Effector memory CD4-positive, alpha-beta T cell (primary cell): ENCODE measurements around the gene TEX35.

ENCODE experiments used
- DNase-seq, 3 donors: peaks; one replicate each; pipeline ENCODE4 v3.0.0-alpha.2; 2020
- H3K27ac ChIP-seq: 2 replicates; pipeline ENCODE4 v1.7.0; 2013; ENCODE audit warnings: mild to moderate bottlenecking, low read length, moderate library complexity; ENCODE audit not compliant: insufficient read depth, poor library complexity, severe bottlenecking
- H3K27me3 ChIP-seq: replicated peaks from 2 replicates; pipeline ENCODE4 v1.7.0; 2013; ENCODE audit warnings: mild to moderate bottlenecking, low read length; ENCODE audit not compliant: insufficient read depth, control insufficient read depth, poor library complexity, severe bottlenecking
- H3K36me3 ChIP-seq: 2 replicates; pipeline ENCODE4 v1.7.0; 2013; ENCODE audit warnings: mild to moderate bottlenecking, low read length, moderate library complexity; ENCODE audit not compliant: control insufficient read depth, insufficient read depth
- H3K4me1 ChIP-seq: 2 replicates; pipeline ENCODE4 v1.7.0; 2013; ENCODE audit warnings: low read length, mild to moderate bottlenecking; ENCODE audit not compliant: control insufficient read depth, insufficient read depth, poor library complexity, severe bottlenecking
- H3K4me3 ChIP-seq: 2 replicates; pipeline ENCODE4 v1.7.0; 2013; ENCODE audit warnings: low read length, low read depth, mild to moderate bottlenecking; ENCODE audit not compliant: insufficient read depth, poor library complexity, severe bottlenecking
- H3K9me3 ChIP-seq: 2 replicates; pipeline ENCODE4 v1.7.0; 2013; ENCODE audit warnings: mild to moderate bottlenecking, low read length, moderate library complexity; ENCODE audit not compliant: control insufficient read depth

The TEX35 gene

GRCh38 chr1:178493301-178493741 is 19.6 kb upstream of the TEX35 start:
- H3K27me3 ChIP-seq, result no peaks in the 10 kb centered on the region
- no peaks in the 10 kb centered on the region for H3K9me3 ChIP-seq
- no peak overlapping the region for H3K4me3 ChIP-seq
- H3K27ac ChIP-seq, result no peak overlapping the region
- H3K36me3 ChIP-seq, result no peaks in the 10 kb centered on the region
- H3K4me1 ChIP-seq, result no peaks in the 10 kb centered on the region
- DNase-seq, result no peak

- DNase-seq, result no peak
- H3K9me3 ChIP-seq, result no peaks in the 10 kb centered on the region
- H3K27ac ChIP-seq, result no peak overlapping the region
- H3K27me3 ChIP-seq, result no peaks in the 10 kb centered on the region
- H3K4me3 ChIP-seq, result no peak overlapping the region
- H3K36me3 ChIP-seq, result no peaks in the 10 kb centered on the region
- no peaks in the 10 kb centered on the region for H3K4me1 ChIP-seq
Observed at GRCh38 chr1:178494569-178494971, 18.3 kb upstream of the TEX35 start.

- DNase-seq, result no peak
- no peaks in the 10 kb centered on the region for H3K4me1 ChIP-seq
- H3K4me3 ChIP-seq, result no peak overlapping the region
- H3K27me3 ChIP-seq, result no peaks in the 10 kb centered on the region
- H3K9me3 ChIP-seq, result no peaks in the 10 kb centered on the region
- no peaks in the 10 kb centered on the region for H3K36me3 ChIP-seq
- H3K27ac ChIP-seq, result no peak overlapping the region
Observed at GRCh38 chr1:178495158-178495557, 17.8 kb upstream of the TEX35 start.

DNA sequence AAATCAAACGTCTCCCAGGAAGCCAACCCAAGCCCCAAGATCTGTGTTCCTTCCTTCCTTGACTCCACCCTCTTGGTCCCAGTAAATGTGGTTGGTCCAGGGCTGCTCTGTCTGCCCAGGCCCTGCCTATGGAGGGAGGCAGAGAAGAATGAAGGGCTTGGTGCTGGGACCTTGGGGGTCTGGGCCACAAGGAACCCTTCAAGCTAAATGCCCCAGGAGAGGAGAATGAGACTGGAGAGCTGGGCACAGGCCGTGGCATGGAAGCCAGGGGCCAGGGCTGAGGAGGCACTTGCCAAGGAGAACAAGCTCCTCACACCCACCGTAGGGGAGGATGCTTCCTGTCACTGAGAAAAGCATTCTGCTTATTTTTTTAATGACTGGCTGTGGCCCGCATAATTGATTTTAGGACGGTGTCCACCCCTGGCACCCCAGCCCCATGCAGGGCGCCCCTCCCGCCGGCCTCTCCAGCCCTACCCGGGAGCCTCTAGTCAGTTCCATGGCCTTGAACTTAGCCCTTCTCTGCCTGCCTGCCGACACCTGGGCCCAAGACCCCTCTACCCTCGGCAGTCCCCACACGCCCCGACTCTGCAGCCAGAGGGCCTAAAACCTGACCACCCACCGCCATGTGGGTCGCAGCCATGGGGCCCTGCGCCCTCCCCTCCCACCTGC is 17.0 kb upstream of the TEX35 start:
- no peaks in the 10 kb centered on the region for H3K9me3 ChIP-seq
- no peak overlapping the region for H3K4me3 ChIP-seq
- no peaks in the 10 kb centered on the region for H3K36me3 ChIP-seq
- DNase-seq, result no peak
- H3K27ac ChIP-seq, result no peak overlapping the region
- H3K4me1 ChIP-seq, result no peaks in the 10 kb centered on the region
- H3K27me3 ChIP-seq, result no peaks in the 10 kb centered on the region

- Histone ChIP-seq H3K27me3 (no peaks in the 10 kb centered on the region), H3K4me1 (no peaks in the 10 kb centered on the region), H3K27ac (no peak within 1 kb of the TSS), H3K9me3 (no peaks in the 10 kb centered on the region), H3K4me3 (no peak within 1 kb of the TSS), H3K36me3 (no peaks in the 10 kb centered on the region)
- DNase-seq, result no peak
Observed at GRCh38 chr1:178496410-178497135, 16.3 kb upstream of the TEX35 start, which contains the start of gene CLEC20A. Gene CLEC20A (minus strand): TSS chr1:178496964. CDS start chr1:178496939, 25 bp downstream.

- Histone ChIP-seq H3K4me3 (no peak overlapping the region), H3K27ac (no peak overlapping the region), H3K9me3 (no peaks in the 10 kb centered on the region), H3K27me3 (no peaks in the 10 kb centered on the region), H3K36me3 (no peaks in the 10 kb centered on the region), H3K4me1 (no peaks in the 10 kb centered on the region)
- DNase-seq, result no peak
Observed at GRCh38 chr1:178497903-178498478, 14.9 kb upstream of the TEX35 start.

- Histone ChIP-seq H3K4me1 (no peaks in the 10 kb centered on the region), H3K36me3 (no peaks in the 10 kb centered on the region), H3K9me3 (no peaks in the 10 kb centered on the region), H3K27ac (no peak overlapping the region), H3K4me3 (no peak overlapping the region), H3K27me3 (no peaks in the 10 kb centered on the region)
- DNase-seq, result no peak
Observed at GRCh38 chr1:178498896-178499675, 13.8 kb upstream of the TEX35 start.

- Histone ChIP-seq H3K4me3 (no peak overlapping the region), H3K27me3 (no peaks in the 10 kb centered on the region), H3K27ac (no peak overlapping the region), H3K9me3 (no peaks in the 10 kb centered on the region), H3K36me3 (no peaks in the 10 kb centered on the region), H3K4me1 (no peaks in the 10 kb centered on the region)
- no peak for DNase-seq
Observed at GRCh38 chr1:178500091-178500770, 12.7 kb upstream of the TEX35 start.

DNA sequence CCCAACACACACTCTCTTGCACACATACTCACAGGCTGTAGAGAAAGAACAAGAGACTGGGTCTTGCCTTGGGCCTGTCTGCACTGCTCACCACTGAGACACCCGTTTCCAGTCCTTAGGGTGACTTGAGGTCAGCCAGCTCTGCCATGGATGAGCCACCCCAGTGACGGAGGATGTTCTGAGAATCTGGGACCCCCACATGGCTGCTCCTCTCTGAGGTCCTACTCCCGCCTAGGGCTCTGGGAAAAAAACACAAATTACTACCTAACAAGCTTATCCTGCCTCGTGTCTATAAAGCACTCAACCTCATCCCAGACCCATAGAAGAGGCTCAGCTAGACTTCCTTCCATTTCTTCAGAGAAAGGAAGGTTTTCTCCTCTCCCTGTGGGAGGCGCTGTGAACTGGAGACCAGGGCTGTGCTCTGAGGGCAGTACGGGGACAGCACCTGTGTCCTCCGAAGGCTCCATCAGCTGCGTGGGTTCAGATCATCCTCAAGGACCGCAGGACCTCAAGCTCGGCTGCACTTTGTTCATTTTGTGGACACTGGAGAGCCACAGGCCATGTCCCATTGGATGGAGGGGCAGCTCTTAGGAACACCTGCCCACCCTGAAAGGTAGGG is 11.9 kb upstream of the TEX35 start:
- Histone ChIP-seq H3K36me3 (no peaks in the 10 kb centered on the region), H3K9me3 (no peaks in the 10 kb centered on the region), H3K4me1 (no peaks in the 10 kb centered on the region), H3K27me3 (no peaks in the 10 kb centered on the region), H3K27ac (no peak overlapping the region), H3K4me3 (no peak overlapping the region)
- no peak for DNase-seq
